OCI-LY1 (cell line): ENCODE measurements around the gene BUD23.
"Not testable (repeated sequence)": the region's sequence is repeated elsewhere in the genome, so short reads cannot be mapped to it uniquely, and the experiment has no call there.

Experiments used
- H2AFZ ChIP-seq: fragments of 200-600 bp; sonication (generic), shearing (Covaris generic); 2 replicates; pipeline ENCODE4 v1.6.0; 2014; ENCODE audit warnings: antibody characterized with exemption, mild to moderate bottlenecking, low read length
- H3F3A ChIP-seq: fragments of 200-600 bp; sonication (generic), shearing (Covaris generic); 2 replicates; pipeline ENCODE4 v1.6.0; 2014; ENCODE audit warnings: mild to moderate bottlenecking, antibody characterized with exemption, low read length, moderate library complexity; ENCODE audit not compliant: insufficient read depth
- H3K27ac ChIP-seq: fragments of 200-600 bp; sonication (generic); 2 replicates; pipeline ENCODE4 v1.5.1; 2014; ENCODE audit warnings: low read length, mixed run types, mild to moderate bottlenecking, low read depth; ENCODE audit not compliant: poor library complexity, severe bottlenecking
- H3K27me3 ChIP-seq: fragments of 200-600 bp; sonication (generic); 2 replicates; pipeline ENCODE4 v1.6.0; 2014; ENCODE audit warnings: antibody characterized with exemption, mild to moderate bottlenecking, low read length, moderate library complexity; ENCODE audit not compliant: insufficient read depth
- H3K36me3 ChIP-seq: fragments of 200-600 bp; sonication (generic); 2 replicates; pipeline ENCODE4 v1.6.1; 2014; ENCODE audit warnings: mild to moderate bottlenecking, antibody characterized with exemption, low read length, moderate library complexity, mixed read lengths; ENCODE audit not compliant: insufficient read depth
- H3K4me1 ChIP-seq: fragments of 200-600 bp; sonication (generic); 2 replicates; pipeline ENCODE4 v1.5.1; 2014; ENCODE audit warnings: mild to moderate bottlenecking, low read length, moderate library complexity; ENCODE audit not compliant: insufficient read depth, severe bottlenecking
- H3K4me2 ChIP-seq: fragments of 200-600 bp; sonication (generic), shearing (Covaris generic); 2 replicates; pipeline ENCODE4 v1.6.1; 2014; ENCODE audit warnings: low read length
- H3K4me3 ChIP-seq: fragments of 200-600 bp; sonication (generic); 2 replicates; pipeline ENCODE4 v1.5.1; 2014; ENCODE audit warnings: low read length, low read depth, mild to moderate bottlenecking, mixed read lengths; ENCODE audit not compliant: poor library complexity, severe bottlenecking
- H3K79me2 ChIP-seq: fragments of 200-600 bp; shearing (Covaris generic); 2 replicates; pipeline ENCODE4 v1.6.1; 2016; ENCODE audit warnings: mixed run types, low read length, mixed read lengths; ENCODE audit not compliant: insufficient read depth
- H3K9ac ChIP-seq: fragments of 200-600 bp; sonication (generic), shearing (Covaris generic); 2 replicates; pipeline ENCODE4 v1.6.1; 2014; ENCODE audit warnings: mild to moderate bottlenecking, low read length, mixed read lengths
- H3K9me2 ChIP-seq: fragments of 200-600 bp; sonication (generic), shearing (Covaris generic); 2 replicates; pipeline ENCODE4 v1.6.1; 2014; ENCODE audit warnings: low read depth, mild to moderate bottlenecking, low read length, mixed read lengths
- H3K9me3 ChIP-seq: fragments of 200-600 bp; shearing (Covaris generic); 2 replicates; pipeline ENCODE4 v1.6.1; 2014; ENCODE audit warnings: low read length, mixed read lengths
- H4K20me1 ChIP-seq: fragments of 200-600 bp; sonication (generic), shearing (Covaris generic); 2 replicates; pipeline ENCODE4 v1.6.0; 2016; ENCODE audit warnings: mild to moderate bottlenecking, low read length; ENCODE audit not compliant: insufficient read depth
- EZH2 ChIP-seq: fragments of 200-600 bp; sonication (generic), shearing (Covaris generic); IDR thresholded peaks from 2 replicates; pipeline ENCODE4 v1.8.0; 2017; ENCODE audit warnings: borderline replicate concordance, mixed run types, mild to moderate bottlenecking, antibody characterized with exemption, low read length, moderate library complexity, mixed read lengths
- TF ChIP-seq, protein P1 (sequence below): fragments of 200-600 bp; sonication (generic), shearing (Covaris generic); IDR thresholded peaks from 2 replicates; pipeline ENCODE4 v1.5.1; 2017; ENCODE audit warnings: mild to moderate bottlenecking, antibody characterized with exemption, low read length, moderate library complexity, mixed read lengths

Gene BUD23

DNA sequence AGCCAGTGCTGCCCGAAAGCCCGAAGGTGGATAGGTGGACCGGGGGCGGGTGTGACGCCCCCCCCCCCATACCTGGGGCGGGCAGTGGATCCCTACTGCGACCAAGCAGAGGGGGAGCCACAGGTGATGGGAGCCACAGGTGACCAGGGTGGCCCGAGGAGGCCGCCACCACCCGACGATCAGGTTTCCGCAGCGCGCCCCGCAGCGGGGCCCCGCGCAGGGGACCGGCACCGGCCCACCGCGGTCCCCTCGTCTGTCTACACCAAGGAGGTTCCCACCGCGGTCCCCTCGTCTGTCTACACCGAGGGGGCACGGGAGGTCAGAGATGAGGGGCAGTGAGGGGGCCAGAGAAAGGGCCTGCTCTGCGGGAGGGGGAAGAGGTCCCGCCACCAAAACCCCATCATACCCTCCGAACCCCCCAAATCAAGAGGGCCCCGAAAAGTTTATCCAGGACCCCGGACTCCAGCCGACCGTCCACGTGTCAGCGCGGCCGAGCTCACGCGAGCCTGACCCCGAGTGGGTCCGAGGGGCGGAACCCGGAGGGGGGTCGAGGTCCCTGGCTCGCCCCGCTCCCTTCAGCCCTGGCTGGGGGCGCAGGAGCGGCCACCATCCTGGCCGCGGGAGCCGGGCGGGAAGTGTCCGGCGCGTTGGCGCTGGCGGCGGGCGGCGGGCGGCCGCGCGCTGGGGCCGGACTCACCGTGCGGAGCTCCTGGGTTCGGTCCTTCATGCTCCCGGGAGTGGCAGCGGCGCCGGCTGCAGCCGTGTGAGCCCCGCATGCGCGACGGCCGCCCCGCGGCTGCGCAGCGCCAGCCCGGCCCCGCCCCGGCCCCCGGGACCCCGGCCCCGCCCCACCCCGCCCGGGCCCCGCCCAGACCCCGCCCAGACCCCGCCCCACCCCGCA is 35.8 kb downstream of the BUD23 start, which contains the start of gene STX1A:
Gene STX1A, minus strand, starts transcription at position 765 of the 901 bp plus-strand sequence. Its CDS starts 38 bp downstream, at position 727.
- H2AFZ ChIP-seq, result peak within 1 kb of the TSS; percentile 70; the same call in 1 of the 2 replicates
- TF ChIP-seq, protein P1, sequence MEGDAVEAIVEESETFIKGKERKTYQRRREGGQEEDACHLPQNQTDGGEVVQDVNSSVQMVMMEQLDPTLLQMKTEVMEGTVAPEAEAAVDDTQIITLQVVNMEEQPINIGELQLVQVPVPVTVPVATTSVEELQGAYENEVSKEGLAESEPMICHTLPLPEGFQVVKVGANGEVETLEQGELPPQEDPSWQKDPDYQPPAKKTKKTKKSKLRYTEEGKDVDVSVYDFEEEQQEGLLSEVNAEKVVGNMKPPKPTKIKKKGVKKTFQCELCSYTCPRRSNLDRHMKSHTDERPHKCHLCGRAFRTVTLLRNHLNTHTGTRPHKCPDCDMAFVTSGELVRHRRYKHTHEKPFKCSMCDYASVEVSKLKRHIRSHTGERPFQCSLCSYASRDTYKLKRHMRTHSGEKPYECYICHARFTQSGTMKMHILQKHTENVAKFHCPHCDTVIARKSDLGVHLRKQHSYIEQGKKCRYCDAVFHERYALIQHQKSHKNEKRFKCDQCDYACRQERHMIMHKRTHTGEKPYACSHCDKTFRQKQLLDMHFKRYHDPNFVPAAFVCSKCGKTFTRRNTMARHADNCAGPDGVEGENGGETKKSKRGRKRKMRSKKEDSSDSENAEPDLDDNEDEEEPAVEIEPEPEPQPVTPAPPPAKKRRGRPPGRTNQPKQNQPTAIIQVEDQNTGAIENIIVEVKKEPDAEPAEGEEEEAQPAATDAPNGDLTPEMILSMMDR, result no peak; the same call in 1 of the 2 replicates
- TF ChIP-seq EZH2, result no peak
- H3K9me3 ChIP-seq, result no peaks in the 10 kb centered on the region
- no peaks in the 10 kb centered on the region for H3K9me2 ChIP-seq
- no peaks in the 10 kb centered on the region for H3K36me3 ChIP-seq
- H3K4me1 ChIP-seq, result peaks cover 19% of the 10 kb centered on the region
- peak within 1 kb of the TSS; percentile 80 for H3K9ac ChIP-seq
- H3K27me3 ChIP-seq, result 0 out of 2 replicates have a peak, but pooled peaks cover 5% of the 10 kb centered on the region
- no peak within 1 kb of the TSS for H3K27ac ChIP-seq
- no peaks in the 10 kb centered on the region for H3K79me2 ChIP-seq
- H3K4me2 ChIP-seq, result peak within 1 kb of the TSS; percentile 87
- H4K20me1 ChIP-seq, result no peaks in the 10 kb centered on the region
- H3F3A ChIP-seq, result no peaks in the 10 kb centered on the region
- H3K4me3 ChIP-seq, result peak within 1 kb of the TSS; percentile 81

DNA sequence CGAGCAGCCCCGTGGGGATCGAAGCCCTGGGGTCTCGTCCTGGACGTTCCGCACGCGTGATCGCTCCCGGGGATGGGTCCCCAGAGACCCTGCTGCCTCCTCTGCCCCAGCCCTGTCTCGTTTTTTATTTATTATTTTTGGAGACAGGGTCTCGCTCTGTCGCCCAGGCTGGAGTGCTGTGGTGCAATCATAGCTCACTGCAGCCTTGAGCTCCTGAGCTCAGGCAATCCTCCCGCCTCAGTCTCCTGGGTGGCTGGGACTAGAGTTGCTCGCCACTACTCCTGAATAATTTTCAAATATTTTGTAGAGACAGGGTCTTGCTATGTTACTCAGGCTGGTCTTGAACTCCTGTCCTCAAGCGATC is 36.4 kb downstream of the BUD23 start:
- H3K9me2 ChIP-seq, result no peaks in the 10 kb centered on the region
- H3K9me3 ChIP-seq, result no peaks in the 10 kb centered on the region
- no peak overlapping the region for H3K9ac ChIP-seq
- H3K27me3 ChIP-seq, result 0 out of 2 replicates have a peak, but pooled peaks cover 5% of the 10 kb centered on the region
- H3K4me1 ChIP-seq, result peaks cover 19% of the 10 kb centered on the region
- H3K27ac ChIP-seq, result no peak overlapping the region
- H3K4me3 ChIP-seq, result peak overlapping the region; percentile 52
- no peaks in the 10 kb centered on the region for H3K79me2 ChIP-seq
- no peaks in the 10 kb centered on the region for H4K20me1 ChIP-seq
- H3K4me2 ChIP-seq, result peak overlapping the region; percentile 69
- H3K36me3 ChIP-seq, result no peaks in the 10 kb centered on the region
- H2AFZ ChIP-seq, result no peak overlapping the region
- TF ChIP-seq, protein P1, result no peak
- TF ChIP-seq EZH2, result no peak
- no peaks in the 10 kb centered on the region for H3F3A ChIP-seq

DNA sequence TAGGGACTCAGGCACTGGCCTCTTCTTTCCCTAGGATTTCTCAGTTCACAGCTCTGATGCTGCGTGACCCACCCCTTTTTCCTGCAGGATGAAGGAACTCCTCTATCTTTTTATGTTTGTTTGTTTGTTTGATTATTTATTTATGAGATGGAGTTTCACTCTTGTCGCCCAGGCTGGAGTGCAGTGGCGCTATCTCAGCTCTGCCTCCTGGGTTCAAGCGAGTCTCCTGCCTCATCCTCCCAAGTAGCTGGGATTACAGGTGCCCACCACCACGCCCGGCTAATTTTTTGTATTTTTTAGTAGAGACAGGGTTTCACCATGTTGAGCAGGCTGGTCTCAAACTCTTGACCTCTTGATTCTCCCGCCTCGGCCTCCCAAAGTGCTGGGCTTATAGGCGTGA is 37.0 kb downstream of the BUD23 start:
- H3K4me2 ChIP-seq, H3K79me2 ChIP-seq, H3K36me3 ChIP-seq, H3K4me3 ChIP-seq, H3K27ac ChIP-seq, H3K27me3 ChIP-seq, H3K9me2 ChIP-seq, H3K9ac ChIP-seq, H3K9me3 ChIP-seq, H3F3A ChIP-seq, H4K20me1 ChIP-seq, H2AFZ ChIP-seq: not testable (repeated sequence)
- H3K4me1 ChIP-seq, result peaks cover 19% of the 10 kb centered on the region
